ENCODE data around the gene ADIRF.
"Not testable (repeated sequence)": the region's sequence is repeated elsewhere in the genome, so short reads cannot be mapped to it uniquely, and the experiment has no call there.

ADIRF gene

DNA sequence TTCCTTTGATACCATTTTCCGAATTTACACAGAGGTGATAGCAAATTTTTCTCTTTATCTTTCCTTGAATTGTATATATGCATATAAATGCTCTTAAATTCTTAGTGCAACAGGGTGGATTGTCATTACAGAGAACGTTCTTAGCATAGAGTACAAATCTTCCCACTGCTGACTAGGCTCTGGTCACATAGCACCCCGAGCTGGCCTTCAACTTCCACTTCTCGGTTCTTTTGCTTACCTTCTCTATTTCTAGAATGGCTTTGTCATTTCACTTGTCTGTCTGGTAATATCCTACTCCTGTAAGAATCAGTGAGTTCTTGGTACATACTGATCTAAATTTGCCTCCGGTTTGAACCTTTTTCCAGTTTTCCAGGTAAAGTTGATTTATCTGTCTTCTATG is 13.4 kb downstream of the ADIRF start:
- no peak for DNase-seq

- DNase-seq, result not testable (repeated sequence)
Measured at GRCh38 chr10:86984498-86984897, 16.2 kb downstream of the ADIRF start.

DNA sequence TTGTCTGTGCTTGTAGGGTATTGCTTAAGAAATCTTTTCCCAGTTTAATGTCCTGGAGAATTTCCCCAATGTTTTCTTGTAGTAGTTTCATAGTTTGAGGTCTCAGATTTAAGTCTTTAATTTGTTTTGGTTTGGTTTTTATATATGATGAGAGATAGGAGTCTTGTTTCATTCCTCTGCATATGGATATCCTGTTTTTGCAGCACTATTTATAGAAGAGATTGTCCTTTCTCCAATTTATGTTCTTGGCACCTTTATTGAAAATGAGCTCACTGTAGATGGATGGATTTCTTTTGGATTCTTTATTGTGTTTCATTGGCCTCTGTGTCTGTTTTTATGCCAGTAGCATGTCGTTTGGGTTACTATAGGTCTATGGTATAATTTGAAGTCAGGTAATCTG is 20.2 kb downstream of the ADIRF start:
- DNase-seq, result no peak

GRCh38 chr10:86991362-86991761 is 23.1 kb downstream of the ADIRF start:
- DNase-seq, result not testable (repeated sequence)

- DNase-seq, result no peak
Measured at GRCh38 chr10:86992456-86992855, 24.2 kb downstream of the ADIRF start.

- DNase-seq, result no peak
Measured at GRCh38 chr10:86992929-86993328, 24.6 kb downstream of the ADIRF start.

GRCh38 chr10:86999802-87000403 is 31.6 kb downstream of the ADIRF start:
- DNase-seq, result peak; percentile 15

- DNase-seq, result no peak
Measured at GRCh38 chr10:87000491-87000890, 32.2 kb downstream of the ADIRF start.

GRCh38 chr10:87007124-87007523 is 38.8 kb downstream of the ADIRF start:
- DNase-seq, result not testable (repeated sequence)

- not testable (repeated sequence) for DNase-seq
Measured at GRCh38 chr10:87007674-87008073, 39.4 kb downstream of the ADIRF start.

GRCh38 chr10:87008303-87008702 is 40.0 kb downstream of the ADIRF start:
- DNase-seq, result not testable (repeated sequence)

GRCh38 chr10:87009134-87009696 is 40.9 kb downstream of the ADIRF start:
- not testable (repeated sequence) for DNase-seq

DNA sequence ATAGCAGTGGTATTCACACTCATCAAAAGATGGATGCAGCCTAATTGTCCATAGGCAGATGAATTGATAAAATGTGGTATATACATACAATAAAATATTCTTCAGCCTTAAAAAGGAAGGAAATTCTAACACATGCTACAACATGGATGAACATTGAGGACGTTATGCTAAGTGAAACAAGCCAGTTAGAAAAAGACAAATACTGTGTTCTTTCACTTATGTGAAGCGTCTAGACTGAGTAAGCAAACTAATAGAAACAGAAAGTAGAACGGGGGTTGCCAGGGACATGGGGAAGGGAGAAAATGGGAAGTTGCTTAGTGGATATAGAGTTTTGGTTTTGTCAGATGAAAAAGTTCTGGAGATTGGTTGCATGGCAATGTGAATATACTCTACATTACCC is 45.2 kb downstream of the ADIRF start:
- DNase-seq, result not testable (repeated sequence)

- DNase-seq, result not testable (repeated sequence)
Measured at GRCh38 chr10:87014986-87015716, 46.9 kb downstream of the ADIRF start.

DNA sequence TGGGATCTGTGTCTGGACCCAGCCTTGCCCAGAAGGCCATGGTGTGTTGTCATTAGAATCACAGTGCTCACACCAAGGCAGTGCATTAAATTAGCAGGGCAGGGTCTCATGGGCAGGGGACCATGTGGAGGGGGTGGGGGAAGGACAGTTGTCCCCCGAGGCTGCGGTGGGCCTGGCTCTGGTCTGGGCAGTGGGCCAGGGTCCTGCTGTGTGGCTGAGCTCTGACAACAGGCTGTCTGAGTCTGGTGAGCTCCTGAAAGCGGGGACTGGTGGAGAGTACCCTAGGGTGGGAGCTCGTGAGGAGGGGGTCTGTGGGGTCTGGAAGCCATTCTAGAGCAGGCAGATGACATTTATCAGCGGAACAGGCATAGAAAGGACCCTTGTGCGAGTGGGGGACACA is 49.8 kb downstream of the ADIRF start:
- not testable (repeated sequence) for DNase-seq

GRCh38 chr10:87019066-87019465 is 50.8 kb downstream of the ADIRF start:
- DNase-seq, result not testable (repeated sequence)

DNA sequence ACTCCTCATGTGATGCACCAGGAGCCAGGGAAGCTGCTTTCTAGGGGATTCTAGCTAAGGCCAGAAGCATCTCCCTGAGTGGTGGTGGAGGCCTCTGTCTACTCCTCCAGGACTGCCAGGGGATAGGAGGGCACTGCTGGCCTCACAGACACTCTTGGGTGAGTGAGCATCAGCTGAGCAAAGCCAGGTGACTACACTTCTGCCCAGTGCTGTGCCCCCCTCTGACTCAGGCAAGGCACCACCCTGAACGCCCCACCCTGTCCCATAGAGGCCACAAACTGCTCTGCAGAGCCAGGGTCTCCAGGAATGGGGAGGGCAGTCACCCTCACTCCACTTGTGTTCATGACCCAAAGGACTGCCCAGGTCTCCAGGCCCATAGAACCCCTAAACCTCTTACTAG is 51.2 kb downstream of the ADIRF start:
- not testable (repeated sequence) for DNase-seq

DNA sequence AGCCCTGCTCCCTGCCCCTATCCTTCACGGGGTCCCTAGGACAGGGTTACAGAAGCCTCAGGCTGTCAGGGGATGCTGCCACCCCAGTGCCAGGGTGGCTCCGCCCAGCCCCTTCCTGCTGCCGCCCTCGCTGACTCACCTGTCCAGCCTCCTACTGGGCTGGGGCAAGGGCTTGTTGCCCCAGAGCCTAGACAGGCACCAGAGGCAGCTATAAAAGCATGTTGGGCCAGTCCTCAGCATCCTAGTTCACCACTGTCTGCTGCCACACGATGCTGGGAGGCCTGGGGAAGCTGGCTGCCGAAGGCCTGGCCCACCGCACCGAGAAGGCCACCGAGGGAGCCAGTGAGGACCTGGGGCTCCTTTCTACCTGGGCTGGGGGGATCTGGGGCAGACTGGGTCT is 51.8 kb downstream of the ADIRF start, which contains the start of gene FAM25A:
Gene FAM25A (plus strand): TSS at position 239 of the 400 bp plus-strand sequence. CDS start 31 bp downstream, at position 270.
- not testable (repeated sequence) for DNase-seq
